HG02798 (cell line): Measurements from ENCODE around the gene CEACAM18.

Experiments used
- ATAC-seq: cut with Tn5 transposase; IDR thresholded peaks from one replicate; pipeline ENCODE4 v1.9.1; 2021; ENCODE audit warnings: mild to moderate bottlenecking; ENCODE audit not compliant: unreplicated experiment, poor library complexity

Gene CEACAM18

GRCh38 chr19:51521781-51522180 lies 43.4 kb downstream of the CEACAM18 start:
- no peak for ATAC-seq

DNA sequence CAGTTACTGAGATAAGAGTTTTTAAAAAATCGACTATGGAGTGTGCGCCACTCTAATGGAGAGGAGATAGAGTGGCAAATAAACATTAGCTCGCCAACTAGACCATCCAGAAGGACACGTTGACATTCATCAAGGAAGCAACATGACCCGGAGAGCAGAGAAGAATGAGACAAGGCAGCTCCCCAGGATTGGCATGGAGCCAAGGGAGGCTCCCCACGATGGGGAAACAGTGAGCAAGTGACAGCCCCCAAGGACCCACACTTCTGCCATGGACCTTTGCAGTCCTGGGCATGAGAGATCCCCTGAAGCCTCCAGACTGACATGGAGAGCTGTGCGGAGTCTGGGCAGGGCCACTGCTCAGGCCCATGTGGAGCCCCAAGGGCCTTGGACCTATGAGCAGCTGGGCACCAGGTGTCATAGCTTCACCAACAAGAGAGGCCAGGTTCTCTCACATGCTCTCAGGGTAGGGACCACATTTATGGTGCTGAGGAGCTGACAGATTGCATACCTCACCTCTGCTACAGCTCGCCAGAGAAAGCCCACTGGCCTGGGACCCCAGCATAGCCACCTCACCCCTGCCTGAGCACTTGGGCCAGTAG lies 46.4 kb downstream of the CEACAM18 start:
- ATAC-seq = no peak

DNA sequence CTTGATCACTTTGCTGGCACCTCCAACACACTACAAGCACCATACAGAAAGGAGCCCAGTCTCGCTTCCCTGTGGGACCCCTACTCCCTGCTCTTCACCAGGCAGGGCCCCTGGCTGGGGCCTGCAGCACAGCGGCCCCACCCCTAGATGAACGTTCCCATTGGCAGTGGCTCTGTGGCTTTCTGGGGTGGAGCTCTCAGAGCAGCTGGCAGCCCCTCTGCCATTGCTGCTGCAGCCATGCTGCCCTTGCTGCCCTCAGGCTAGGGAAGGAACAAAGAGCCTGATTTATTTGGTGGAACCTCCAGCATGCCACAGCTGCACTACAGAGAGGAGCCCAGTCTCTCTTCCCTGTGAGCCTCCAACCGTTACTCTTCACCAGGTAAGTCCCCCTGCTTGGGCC lies 47.3 kb downstream of the CEACAM18 start:
- no peak for ATAC-seq

DNA sequence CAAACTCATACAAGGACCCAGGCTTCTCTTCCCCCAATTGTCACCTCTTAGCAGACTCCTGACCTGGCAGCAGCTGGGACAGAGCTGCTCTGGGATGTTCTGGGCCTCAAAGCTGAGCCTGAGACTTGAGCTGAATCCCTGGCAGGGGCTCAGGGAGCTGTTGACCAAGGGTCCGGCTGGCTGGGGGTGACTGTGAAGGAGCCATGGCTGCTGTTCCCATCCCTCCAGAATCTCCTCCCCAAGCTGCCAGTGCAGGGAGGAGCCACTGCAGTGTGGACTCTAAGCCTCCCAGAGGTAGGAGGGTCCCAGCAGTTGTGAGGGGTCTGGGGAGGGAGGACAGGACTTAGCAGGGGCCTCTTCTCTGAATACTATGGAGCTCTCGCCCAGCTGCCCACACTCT lies 51.0 kb downstream of the CEACAM18 start:
- no peak for ATAC-seq

DNA sequence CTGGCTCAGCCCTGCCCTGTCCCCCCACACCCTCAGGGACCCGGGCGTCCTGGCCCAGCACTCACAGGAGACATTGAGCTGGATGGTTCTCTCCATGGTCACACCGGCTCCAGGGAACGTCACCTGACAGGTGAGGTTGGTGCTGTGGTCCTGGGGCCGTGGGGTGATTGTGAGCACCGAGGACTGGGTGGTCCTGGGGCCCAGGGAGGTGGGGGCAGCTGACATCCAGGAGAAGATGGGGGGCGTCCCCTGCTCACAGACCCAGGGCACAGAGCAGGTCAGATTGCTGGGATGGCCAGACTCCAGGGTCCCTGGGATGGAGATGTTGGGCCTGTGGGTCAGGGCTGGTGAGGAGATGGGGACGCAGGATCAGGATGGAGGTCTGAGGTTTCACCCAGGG lies 52.3 kb downstream of the CEACAM18 start:
- no peak for ATAC-seq

DNA sequence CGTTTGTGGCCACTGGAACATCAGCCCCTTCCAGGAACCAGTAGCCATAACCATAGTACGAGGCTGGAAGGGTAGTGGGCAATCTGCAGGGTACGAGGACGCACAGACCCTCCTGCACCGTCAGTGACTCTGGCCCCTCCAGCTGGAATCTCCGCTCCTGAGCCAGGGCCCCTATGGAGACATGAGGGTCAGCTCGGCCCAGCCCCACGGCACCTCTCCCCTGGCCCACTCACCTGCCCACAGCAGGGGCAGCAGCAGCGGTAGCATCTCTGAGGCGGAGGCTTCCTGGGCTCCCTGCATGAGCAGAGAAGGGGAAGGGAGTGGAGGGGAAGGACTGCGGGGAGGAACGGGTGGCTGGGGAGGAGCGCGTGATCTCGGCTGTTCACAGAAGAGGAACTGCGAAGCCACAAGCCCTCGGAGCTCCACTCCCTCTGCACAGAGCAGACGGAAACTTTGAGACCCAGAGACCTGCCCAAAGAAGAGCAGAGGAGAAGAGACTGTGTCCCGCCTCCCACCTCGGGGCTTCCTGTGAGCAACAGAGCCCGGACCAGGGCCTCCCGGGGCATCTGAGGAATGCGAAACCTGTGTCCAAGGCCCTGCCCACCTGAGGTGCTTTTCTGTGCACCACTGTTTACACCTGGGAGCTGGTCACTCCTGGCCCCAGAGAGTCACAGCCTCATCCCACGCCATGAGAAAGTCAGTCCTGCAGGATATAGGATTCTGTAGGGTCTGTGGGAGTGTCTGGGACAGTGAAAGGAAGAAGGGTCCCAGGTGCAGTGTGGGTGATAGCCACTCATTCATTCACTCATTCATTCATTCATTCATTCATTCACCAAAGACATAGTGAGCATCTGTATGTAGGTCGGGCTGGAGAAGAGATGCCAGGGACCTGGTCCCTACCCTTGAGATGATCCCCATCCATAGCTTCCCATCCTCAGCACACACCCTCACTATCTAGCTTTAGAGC lies 53.3 kb downstream of the CEACAM18 start, which contains the start of gene SIGLEC6:
SIGLEC6 (minus strand) TSS at position 322 of the 967 bp plus-strand sequence; CDS start at position 300, 22 bp downstream.
- no peak for ATAC-seq

DNA sequence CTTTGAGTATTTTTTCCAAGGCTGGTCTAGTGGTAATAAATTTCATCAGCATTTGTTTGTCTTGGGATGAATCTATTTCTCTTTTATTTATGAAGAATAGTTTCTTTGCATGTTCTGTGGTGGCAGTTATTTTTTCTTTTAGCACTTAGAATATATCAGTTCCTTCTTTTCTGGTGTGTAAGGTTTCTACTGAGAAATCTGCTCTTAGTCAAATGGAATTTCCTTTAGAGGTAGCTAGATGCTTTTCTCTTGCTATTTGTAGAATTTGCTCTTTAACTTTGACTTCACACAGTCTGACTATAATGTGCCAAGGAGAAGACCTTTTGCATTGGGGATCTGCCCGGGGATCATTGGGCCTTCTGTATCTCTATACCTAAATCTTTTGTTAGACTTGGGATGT lies 57.2 kb downstream of the CEACAM18 start:
- no peak for ATAC-seq

GRCh38 chr19:51539821-51540366 lies 61.6 kb downstream of the CEACAM18 start:
- no peak for ATAC-seq
